Breast epithelium (tissue), 4 donors: Measurements from ENCODE around the gene PDE1C. TPM values are rescaled to one million over a fixed set of nuclear protein-coding genes. Genes with fewer than 3 reads are reported as not detected.

Experiments
- DNase-seq, 2 donors: peaks; one replicate each; pipeline ENCODE4 v3.0.0-alpha.2; 2019; ENCODE audit warnings: low spot score in 2 of 2
- H3K27ac ChIP-seq, 2 donors: fragments of 200-600 bp; sonication (generic) in 1 of 2; one replicate each; pipeline ENCODE4 v1.5.1; 2016 to 2019; ENCODE audit warnings: mild to moderate bottlenecking in 1 of 2
- H3K27me3 ChIP-seq, 2 donors: fragments of 200-600 bp; sonication (generic) in 1 of 2; one replicate each; pipeline versions ENCODE4 v1.5.1 to v1.6.0; 2017 to 2019; ENCODE audit warnings: control low read depth in 1 of 2, mild to moderate bottlenecking in 1 of 2
- H3K36me3 ChIP-seq: fragments of 200-600 bp; one replicate; pipeline ENCODE4 v1.5.1; 2019
- H3K4me1 ChIP-seq, 2 donors: fragments of 200-600 bp; sonication (generic); one replicate each; pipeline ENCODE4 v1.5.1; 2016 to 2019; ENCODE audit warnings: control low read depth in 1 of 2
- H3K4me3 ChIP-seq, 3 donors: fragments of 200-600 bp; sonication (generic); 1 replicate in 2 of 3; 2 replicates in 1 of 3; pipeline ENCODE4 v1.5.1; 2016 to 2019; ENCODE audit warnings: mild to moderate bottlenecking in 3 of 3, moderate library complexity in 2 of 3
- H3K9me3 ChIP-seq, 2 donors: fragments of 200-600 bp; sonication (generic) in 1 of 2; one replicate each; pipeline ENCODE4 v1.5.1; 2016 to 2019; ENCODE audit warnings: control low read depth in 1 of 2
- CTCF ChIP-seq, 3 donors: fragments of 450-650 bp; IDR thresholded peaks; one replicate each; pipeline ENCODE4 v1.5.1; 2016 to 2017; ENCODE audit warnings: antibody characterized with exemption in 3 of 3, mild to moderate bottlenecking in 3 of 3, moderate library complexity in 3 of 3
- POLR2A ChIP-seq: fragments of 450-650 bp; IDR thresholded peaks from one replicate; pipeline ENCODE4 v1.6.1; 2016; ENCODE audit warnings: antibody characterized with exemption, mild to moderate bottlenecking, moderate library complexity
- POLR2AphosphoS5 ChIP-seq, 3 donors: sonication (generic); formaldehyde crosslinking; IDR thresholded peaks; one replicate each; pipeline ENCODE4 v1.6.1; 2017; ENCODE audit warnings: antibody characterized with exemption in 3 of 3
- intact Hi-C: fragments of 100-400 bp; cut with DNase I; formaldehyde crosslinking; loops from one replicate; pipeline ENCODE4 v1.15.1; 2023; ENCODE audit warnings: low total_unique reads
- total RNA-seq, 3 donors: library from RNA; depleted of rRNA; stranded (reverse); fragments of >200 nt; gene quantifications; one replicate each; pipeline ENCODE4 v1.1.0, GENCODE V29; 2016

Gene PDE1C
- total RNA-seq, 3 donors from 2014 or later: 3.2 to 30.1 (median 18.7) TPM

GRCh38 chr7:31894308-31894707 lies 175.9 kb downstream of the PDE1C start:
- H3K4me1 ChIP-seq: no peaks in the 10 kb centered on the region
- no peak for TF ChIP-seq CTCF (IDR thresholded peaks at IDR 0.05)
- TF ChIP-seq POLR2AphosphoS5 (IDR thresholded peaks at IDR 0.05): no peak
- no peak for TF ChIP-seq POLR2A
- no peak for DNase-seq
- H3K4me3 ChIP-seq: no peak overlapping the region
- H3K27ac ChIP-seq: no peak overlapping the region
- H3K27me3 ChIP-seq: no peaks in the 10 kb centered on the region
- intact Hi-C loops: no loop called here
- no peaks in the 10 kb centered on the region for H3K36me3 ChIP-seq
- H3K9me3 ChIP-seq: no peaks in the 10 kb centered on the region

GRCh38 chr7:31893365-31893764 lies 176.8 kb downstream of the PDE1C start:
- Histone ChIP-seq H3K36me3 (no peaks in the 10 kb centered on the region), H3K4me3 (no peak overlapping the region), H3K9me3 (no peaks in the 10 kb centered on the region), H3K4me1 (no peaks in the 10 kb centered on the region), H3K27me3 (no peaks in the 10 kb centered on the region), H3K27ac (no peak overlapping the region)
- intact Hi-C loops: loop anchor here (1.0 kb wide), 1 partner anchor 9 kb away; no protein-coding TSS in a partner anchor
- TF ChIP-seq CTCF (IDR thresholded peaks at IDR 0.05): no peak
- TF ChIP-seq POLR2AphosphoS5 (IDR thresholded peaks at IDR 0.05): no peak
- TF ChIP-seq POLR2A: no peak
- DNase-seq: no peak

GRCh38 chr7:31892099-31892829 lies 177.9 kb downstream of the PDE1C start:
- Histone ChIP-seq H3K9me3 (no peaks in the 10 kb centered on the region), H3K27me3 (no peaks in the 10 kb centered on the region), H3K4me3 (no peak overlapping the region), H3K27ac (no peak overlapping the region), H3K36me3 (no peaks in the 10 kb centered on the region), H3K4me1 (no peaks in the 10 kb centered on the region)
- TF ChIP-seq CTCF (IDR thresholded peaks at IDR 0.05) (no peak), POLR2A (no peak), POLR2AphosphoS5 (IDR thresholded peaks at IDR 0.05) (no peak)
- DNase-seq: no peak
- intact Hi-C loops: no loop called here

GRCh38 chr7:31890766-31891165 lies 179.4 kb downstream of the PDE1C start:
- TF ChIP-seq CTCF (IDR thresholded peaks at IDR 0.05) (no peak), POLR2A (no peak), POLR2AphosphoS5 (IDR thresholded peaks at IDR 0.05) (no peak)
- Histone ChIP-seq H3K4me1 (no peaks in the 10 kb centered on the region), H3K4me3 (no peak overlapping the region), H3K36me3 (no peaks in the 10 kb centered on the region), H3K27me3 (no peaks in the 10 kb centered on the region), H3K27ac (peak overlapping the region in 1 of 2 donors; percentile 35), H3K9me3 (no peaks in the 10 kb centered on the region)
- intact Hi-C loops: no loop called here
- DNase-seq: no peak

- no peak overlapping the region for H3K27ac ChIP-seq
- no peaks in the 10 kb centered on the region for H3K27me3 ChIP-seq
- H3K9me3 ChIP-seq: no peaks in the 10 kb centered on the region
- intact Hi-C loops: no loop called here
- no peaks in the 10 kb centered on the region for H3K36me3 ChIP-seq
- TF ChIP-seq POLR2AphosphoS5 (IDR thresholded peaks at IDR 0.05): no peak
- no peak for TF ChIP-seq POLR2A
- TF ChIP-seq CTCF (IDR thresholded peaks at IDR 0.05): no peak
- H3K4me1 ChIP-seq: no peaks in the 10 kb centered on the region
- H3K4me3 ChIP-seq: no peak overlapping the region
- DNase-seq: peak in 1 of 2 donors; percentile 27
These were observed 180.0 kb downstream of the PDE1C start for GRCh38 chr7:31890198-31890597.
